HepG2 (cell line): Measurements from ENCODE around the gene FUZ. TPM values are rescaled to one million over a fixed set of nuclear protein-coding genes. Genes with fewer than 3 reads are reported as not detected.
A peak's percentile ranks its signal among the peaks of the same experiment; 100 is the strongest.

Source experiments
- ATAC-seq: fragments of 200-7000 bp; cut with Tn5 transposase; 3 replicates; pipeline ENCODE4 v1.9.1; 2020; ENCODE audit warnings: mild to moderate bottlenecking, moderate library complexity
- BruUV-seq: library from RNA; stranded (reverse); fragments of 400-500 nt; replicated peaks from 2 replicates; lab custom pipeline; 2021; lab: Mats Ljungman, UMichigan
- CTCF ChIA-PET: fragments of 300-600 bp; formaldehyde crosslinking; extraction: SDS; loops from one replicate; lab custom pipeline; 2021; ENCODE audit warnings: low total read pairs, inconsistent platforms, low intra/inter-chr PET ratio; lab: Yijun Ruan, JAX
- POLR2A ChIA-PET: fragments of 350-600 bp; sonication (Branson Sonifier 250); formaldehyde crosslinking; loops from one replicate; lab custom pipeline; 2020; ENCODE audit warnings: antibody characterized with exemption, inconsistent platforms; lab: Yijun Ruan, JAX
- DNase-seq: peaks from one replicate; pipeline ENCODE4 v3.0.0-alpha.2; 2015; ENCODE audit warnings: low spot score
- FAIRE-seq: peaks from 3 replicates; lab custom pipeline; 2011; peaks lifted over from hg19 to GRCh38; lab: Jason Lieb, UNC
- H2AFZ ChIP-seq: one replicate; pipeline ENCODE4 v1.6.1; 2011; ENCODE audit warnings: low read length, inconsistent platforms
- H3K27ac ChIP-seq: fragments of 300-600 bp; 3 replicates; pipeline ENCODE4 v1.8.0; 2011; ENCODE audit warnings: mixed run types, mild to moderate bottlenecking, mixed read lengths, low read length, inconsistent platforms; ENCODE audit not compliant: insufficient read depth; ENCODE audit errors: extremely low read length
- H3K27me3 ChIP-seq, 2 experiments: fragments of 200-600 bp in 1 of 2; 2 replicates in 1 of 2; 3 replicates in 1 of 2; pipeline versions ENCODE4 v1.6.0 to v1.8.0; 2011; ENCODE audit warnings: low read length in 2 of 2, mild to moderate bottlenecking in 2 of 2, moderate library complexity in 2 of 2, inconsistent platforms in 1 of 2; ENCODE audit not compliant: insufficient read depth in 2 of 2, control insufficient read depth in 1 of 2
- H3K36me3 ChIP-seq, 2 experiments: fragments of 200-600 bp in 1 of 2; replicated peaks in 1 of 2; 2 replicates in 1 of 2; 3 replicates in 1 of 2; pipeline versions ENCODE4 v1.5.1 to v1.8.0; 2011; ENCODE audit warnings: low read length in 2 of 2, inconsistent platforms in 1 of 2; ENCODE audit not compliant: insufficient read depth in 2 of 2, control insufficient read depth in 1 of 2
- H3K4me1 ChIP-seq: 2 replicates; pipeline ENCODE4 v1.5.1; 2012; ENCODE audit warnings: low read length, inconsistent platforms; ENCODE audit not compliant: insufficient read depth
- H3K4me2 ChIP-seq: 2 replicates; pipeline ENCODE4 v1.6.0; 2011; ENCODE audit warnings: low read depth, low read length, inconsistent platforms
- H3K4me3 ChIP-seq, 3 experiments: fragments of 200-600 bp in 1 of 3; sonication (generic), shearing (Covaris generic) in 1 of 3; replicated peaks in 1 of 3; 2 replicates each; pipeline ENCODE4 v1.5.1; 2011 to 2016; ENCODE audit warnings: low read length in 3 of 3, inconsistent platforms in 2 of 3, low read depth in 2 of 3, mild to moderate bottlenecking in 2 of 3, control low read depth in 1 of 3, mixed read lengths in 1 of 3; ENCODE audit not compliant: insufficient read depth in 1 of 3
- H3K79me2 ChIP-seq: one replicate; pipeline ENCODE4 v1.6.1; 2011; ENCODE audit warnings: low read length, inconsistent platforms; ENCODE audit not compliant: insufficient read depth
- H3K9ac ChIP-seq: 2 replicates; pipeline ENCODE4 v1.6.0; 2011; ENCODE audit warnings: mild to moderate bottlenecking, low read depth, low read length, inconsistent platforms; ENCODE audit not compliant: insufficient read depth
- H3K9me3 ChIP-seq: 2 replicates; pipeline ENCODE4 v1.5.1; 2012; ENCODE audit warnings: mild to moderate bottlenecking, low read length
- H4K20me1 ChIP-seq: 2 replicates; pipeline ENCODE4 v1.6.0; 2011; ENCODE audit warnings: inconsistent platforms, mild to moderate bottlenecking, low read length, moderate library complexity; ENCODE audit not compliant: insufficient read depth
- STAG1 ChIP-seq: sonication (generic); formaldehyde crosslinking; IDR thresholded peaks from 2 replicates; pipeline ENCODE4 v1.4.0; 2020; ENCODE audit warnings: missing genetic modification reagents
- ZBTB38 ChIP-seq: sonication (generic); formaldehyde crosslinking; IDR thresholded peaks from 2 replicates; pipeline ENCODE4 v1.5.1; 2020; ENCODE audit warnings: mild to moderate bottlenecking, missing genetic modification reagents
- WGBS: methylation state at CpG from one replicate; pipeline ENCODE4 v1.1.6; 2017; ENCODE audit warnings: low lambda C conversion rate; 5-methylcytosine and 5-hydroxymethylcytosine counted together
- in situ Hi-C: cut with HindIII; loops from 2 replicates; pipeline ENCODE4 v1.10.0; 2017; ENCODE audit warnings: low pct_unique_long_range_greater_than_20kb; ENCODE audit not compliant: extremely low pct_ligation_motif_present
- intact Hi-C: fragments of 100-400 bp; cut with micrococcal nuclease; formaldehyde crosslinking; loops from one replicate; pipeline ENCODE4 v1.10.0; 2022; ENCODE audit not compliant: unreplicated experiment
- polyA plus RNA-seq, 8 experiments: library from polyadenylated mRNA; depleted of rRNA in 3 of 8; stranded (reverse) in 7 of 8; unstranded in 1 of 8; fragments of >200 nt; fragmentation: Illumina TruSeq in 4 of 8; extraction: Trizol in 4 of 8; gene quantifications; 2 replicates each; pipeline versions ENCODE4 v1.2.1 to v1.2.3, GENCODE V29; 2011 to 2016; ENCODE audit warnings: low read depth in 4 of 8, missing spikeins in 1 of 8, mixed read lengths in 1 of 8; ENCODE audit not compliant: insufficient read depth in 1 of 8
- total RNA-seq, 5 experiments: library from RNA; depleted of rRNA; stranded (reverse); fragments of >200 nt; fragmentation: Illumina TruSeq; extraction: Trizol; gene quantifications; 2 replicates each; pipeline ENCODE4 v1.2.3, GENCODE V29; 2016; ENCODE audit warnings: low read depth in 1 of 5
- TF ChIP-seq, protein P1 (sequence below): sonication (generic); formaldehyde crosslinking; IDR thresholded peaks from 2 replicates; pipeline ENCODE4 v1.5.1; 2020; ENCODE audit warnings: mild to moderate bottlenecking, missing genetic modification reagents, moderate library complexity
- TF ChIP-seq, protein P2 (sequence below): sonication (generic); formaldehyde crosslinking; IDR thresholded peaks from 2 replicates; pipeline ENCODE4 v1.5.0; 2020; ENCODE audit warnings: mild to moderate bottlenecking, missing genetic modification reagents, moderate library complexity
- TF ChIP-seq, protein P3 (sequence below): sonication (generic); formaldehyde crosslinking; IDR thresholded peaks from 2 replicates; pipeline ENCODE4 v1.4.0; 2020; ENCODE audit warnings: low read depth, mild to moderate bottlenecking, missing genetic modification reagents

Gene FUZ
- total and polyA plus RNA-seq, 2 of the 13 experiments (the other 11 are each of a cell fraction or from before 2014, with no cell fraction given), result 0.08 TPM; not detected in 1

DNA sequence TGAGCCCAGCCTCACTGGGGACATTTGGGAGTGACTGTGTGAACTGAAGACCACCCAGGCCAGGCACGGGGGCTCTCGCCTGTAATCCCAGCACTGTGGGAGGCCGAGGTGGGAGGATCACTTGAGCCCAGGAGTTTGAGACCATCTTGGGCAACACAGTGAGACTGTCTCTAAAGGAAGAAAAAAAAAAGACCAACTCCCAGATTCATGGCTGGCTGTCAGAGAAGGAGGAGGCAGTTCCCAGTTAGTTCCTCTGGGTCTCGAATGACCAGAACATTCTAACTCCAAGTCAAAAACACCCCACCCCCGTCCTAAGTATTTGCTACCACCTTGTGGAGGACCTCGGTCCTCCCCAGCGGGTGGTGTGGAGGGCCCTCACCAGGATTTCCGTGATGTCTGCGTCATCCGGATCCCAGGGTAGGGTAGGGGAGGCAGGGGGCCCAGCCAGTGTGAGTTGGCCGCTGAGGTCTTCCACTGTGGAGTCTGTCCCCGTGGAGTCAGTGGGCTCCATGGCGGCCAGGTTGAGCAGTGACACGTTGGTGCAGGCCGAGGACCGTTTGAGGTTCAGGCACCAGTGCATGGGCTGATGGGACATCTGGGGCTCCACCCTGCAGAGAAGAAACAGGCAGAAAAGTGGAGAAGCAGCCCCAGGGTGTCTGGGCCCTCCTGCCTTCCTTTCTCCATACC, 51.3 kb downstream of the FUZ start:
- in situ Hi-C loops, result no loop called here
- no peak overlapping the region for H2AFZ ChIP-seq
- FAIRE-seq, result no peak

More for the DNA sequence above, 51.3 kb downstream of the FUZ start:
- Histone ChIP-seq H4K20me1 (no peaks in the 10 kb centered on the region), H3K27ac (no peak overlapping the region), H3K79me2 (no peaks in the 10 kb centered on the region)
- 14% methylated on average over 8 of the region's 16 CpGs for WGBS
- intact Hi-C loops, result loop anchor here (10.0 kb wide), 1 partner anchor 53 kb away; the partner anchor contains the start of genes FUZ and MED25
- POLR2A ChIA-PET, result no interaction called here
- peak; percentile 25 for DNase-seq
- peak; percentile 15; the same call in 1 of the 2 replicates for TF ChIP-seq STAG1
- TF ChIP-seq, protein P1, sequence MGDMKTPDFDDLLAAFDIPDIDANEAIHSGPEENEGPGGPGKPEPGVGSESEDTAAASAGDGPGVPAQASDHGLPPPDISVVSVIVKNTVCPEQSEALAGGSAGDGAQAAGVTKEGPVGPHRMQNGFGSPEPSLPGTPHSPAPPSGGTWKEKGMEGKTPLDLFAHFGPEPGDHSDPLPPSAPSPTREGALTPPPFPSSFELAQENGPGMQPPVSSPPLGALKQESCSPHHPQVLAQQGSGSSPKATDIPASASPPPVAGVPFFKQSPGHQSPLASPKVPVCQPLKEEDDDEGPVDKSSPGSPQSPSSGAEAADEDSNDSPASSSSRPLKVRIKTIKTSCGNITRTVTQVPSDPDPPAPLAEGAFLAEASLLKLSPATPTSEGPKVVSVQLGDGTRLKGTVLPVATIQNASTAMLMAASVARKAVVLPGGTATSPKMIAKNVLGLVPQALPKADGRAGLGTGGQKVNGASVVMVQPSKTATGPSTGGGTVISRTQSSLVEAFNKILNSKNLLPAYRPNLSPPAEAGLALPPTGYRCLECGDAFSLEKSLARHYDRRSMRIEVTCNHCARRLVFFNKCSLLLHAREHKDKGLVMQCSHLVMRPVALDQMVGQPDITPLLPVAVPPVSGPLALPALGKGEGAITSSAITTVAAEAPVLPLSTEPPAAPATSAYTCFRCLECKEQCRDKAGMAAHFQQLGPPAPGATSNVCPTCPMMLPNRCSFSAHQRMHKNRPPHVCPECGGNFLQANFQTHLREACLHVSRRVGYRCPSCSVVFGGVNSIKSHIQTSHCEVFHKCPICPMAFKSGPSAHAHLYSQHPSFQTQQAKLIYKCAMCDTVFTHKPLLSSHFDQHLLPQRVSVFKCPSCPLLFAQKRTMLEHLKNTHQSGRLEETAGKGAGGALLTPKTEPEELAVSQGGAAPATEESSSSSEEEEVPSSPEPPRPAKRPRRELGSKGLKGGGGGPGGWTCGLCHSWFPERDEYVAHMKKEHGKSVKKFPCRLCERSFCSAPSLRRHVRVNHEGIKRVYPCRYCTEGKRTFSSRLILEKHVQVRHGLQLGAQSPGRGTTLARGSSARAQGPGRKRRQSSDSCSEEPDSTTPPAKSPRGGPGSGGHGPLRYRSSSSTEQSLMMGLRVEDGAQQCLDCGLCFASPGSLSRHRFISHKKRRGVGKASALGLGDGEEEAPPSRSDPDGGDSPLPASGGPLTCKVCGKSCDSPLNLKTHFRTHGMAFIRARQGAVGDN (CRISPR knock-in tag), result peak; percentile 42; the same call in 1 of the 2 replicates
- TF ChIP-seq, protein P2, sequence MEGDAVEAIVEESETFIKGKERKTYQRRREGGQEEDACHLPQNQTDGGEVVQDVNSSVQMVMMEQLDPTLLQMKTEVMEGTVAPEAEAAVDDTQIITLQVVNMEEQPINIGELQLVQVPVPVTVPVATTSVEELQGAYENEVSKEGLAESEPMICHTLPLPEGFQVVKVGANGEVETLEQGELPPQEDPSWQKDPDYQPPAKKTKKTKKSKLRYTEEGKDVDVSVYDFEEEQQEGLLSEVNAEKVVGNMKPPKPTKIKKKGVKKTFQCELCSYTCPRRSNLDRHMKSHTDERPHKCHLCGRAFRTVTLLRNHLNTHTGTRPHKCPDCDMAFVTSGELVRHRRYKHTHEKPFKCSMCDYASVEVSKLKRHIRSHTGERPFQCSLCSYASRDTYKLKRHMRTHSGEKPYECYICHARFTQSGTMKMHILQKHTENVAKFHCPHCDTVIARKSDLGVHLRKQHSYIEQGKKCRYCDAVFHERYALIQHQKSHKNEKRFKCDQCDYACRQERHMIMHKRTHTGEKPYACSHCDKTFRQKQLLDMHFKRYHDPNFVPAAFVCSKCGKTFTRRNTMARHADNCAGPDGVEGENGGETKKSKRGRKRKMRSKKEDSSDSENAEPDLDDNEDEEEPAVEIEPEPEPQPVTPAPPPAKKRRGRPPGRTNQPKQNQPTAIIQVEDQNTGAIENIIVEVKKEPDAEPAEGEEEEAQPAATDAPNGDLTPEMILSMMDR, result peak; percentile 52
- 0 out of 2 replicates have a peak, but pooled peaks have one; percentile 21 for TF ChIP-seq ZBTB38 (CRISPR knock-in tag)
- TF ChIP-seq, protein P3, sequence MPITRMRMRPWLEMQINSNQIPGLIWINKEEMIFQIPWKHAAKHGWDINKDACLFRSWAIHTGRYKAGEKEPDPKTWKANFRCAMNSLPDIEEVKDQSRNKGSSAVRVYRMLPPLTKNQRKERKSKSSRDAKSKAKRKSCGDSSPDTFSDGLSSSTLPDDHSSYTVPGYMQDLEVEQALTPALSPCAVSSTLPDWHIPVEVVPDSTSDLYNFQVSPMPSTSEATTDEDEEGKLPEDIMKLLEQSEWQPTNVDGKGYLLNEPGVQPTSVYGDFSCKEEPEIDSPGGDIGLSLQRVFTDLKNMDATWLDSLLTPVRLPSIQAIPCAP (CRISPR knock-in tag), result no peak
- TF ChIP-seq, all 625 proteins: peak for 4
- H3K36me3 ChIP-seq, result no peaks in the 10 kb centered on the region
- ATAC-seq, result no peak
- peaks cover 0 to 7% of the 10 kb centered on the region in 2 experiments; a peak in 1 of 5 replicates for H3K27me3 ChIP-seq
- no peak overlapping the region for H3K9ac ChIP-seq
- no peaks in the 10 kb centered on the region for H3K9me3 ChIP-seq
- no peak overlapping the region for H3K4me3 ChIP-seq
- CTCF ChIA-PET, result no interaction called here
- no TSS peak for BruUV-seq
- H3K4me1 ChIP-seq, result peaks cover 33% of the 10 kb centered on the region
- peak overlapping the region; percentile 23; the same call in 1 of the 2 replicates for H3K4me2 ChIP-seq
